Activated CD4-positive, CD25-positive, alpha-beta regulatory T cell treated with anti-CD3 and anti-CD28 coated beads, Interleukin-2, amount 50 U/mL, for 16 hours (primary cell): Measurements from ENCODE around the gene ZNF560.
"Not testable (repeated sequence)": the region's sequence is repeated elsewhere in the genome, so short reads cannot be mapped to it uniquely, and the experiment has no call there.

ENCODE experiments used
- DNase-seq: peaks from one replicate; pipeline ENCODE4 v3.0.0-alpha.2; 2020; ENCODE audit warnings: low read depth, low spot score

The ZNF560 gene

GRCh38 chr19:9498183-9498902, at the start of gene ZNF560:
TSS of gene ZNF560 (minus strand) at chr19:9498616. CDS start at chr19:9475313, 23,303 bp downstream.
- no peak for DNase-seq

- DNase-seq, result no peak
These were observed 49.5 kb upstream of the ZNF560 start for GRCh38 chr19:9547870-9548269.

GRCh38 chr19:9541281-9541680, 42.9 kb upstream of the ZNF560 start:
- DNase-seq, result not testable (repeated sequence)

GRCh38 chr19:9539921-9540320, 41.5 kb upstream of the ZNF560 start:
- not testable (repeated sequence) for DNase-seq

- DNase-seq, result not testable (repeated sequence)
These were observed 40.8 kb upstream of the ZNF560 start for GRCh38 chr19:9539201-9539600.

- DNase-seq, result peak; percentile 73
These were observed 40.0 kb upstream of the ZNF560 start, which contains the start of gene ZNF426 for GRCh38 chr19:9538183-9539058. TSS of gene ZNF426 (minus strand) at chr19:9538645. CDS start at chr19:9536232, 2,413 bp downstream.

GRCh38 chr19:9535934-9536333, 37.5 kb upstream of the ZNF560 start:
- no peak for DNase-seq

- DNase-seq, result no peak
These were observed 33.5 kb upstream of the ZNF560 start for GRCh38 chr19:9531933-9532332.

- DNase-seq, result no peak
These were observed 30.4 kb upstream of the ZNF560 start for GRCh38 chr19:9528757-9529336.

GRCh38 chr19:9523885-9524474, 25.6 kb upstream of the ZNF560 start:
- no peak for DNase-seq

- no peak for DNase-seq
These were observed 8.9 kb upstream of the ZNF560 start for GRCh38 chr19:9507285-9507684.

GRCh38 chr19:9500796-9501195, 2.4 kb upstream of the ZNF560 start:
- DNase-seq, result no peak

- DNase-seq, result no peak
These were observed 4.3 kb downstream of the ZNF560 start for GRCh38 chr19:9494096-9494495.

GRCh38 chr19:9487016-9487415, 11.4 kb downstream of the ZNF560 start:
- no peak for DNase-seq

GRCh38 chr19:9485140-9485539, 13.3 kb downstream of the ZNF560 start:
- no peak for DNase-seq

GRCh38 chr19:9474975-9475374, 23.4 kb downstream of the ZNF560 start:
- DNase-seq, result no peak

- DNase-seq, result no peak
These were observed 31.3 kb downstream of the ZNF560 start for GRCh38 chr19:9467161-9467560.

GRCh38 chr19:9461938-9462337, 36.5 kb downstream of the ZNF560 start:
- no peak for DNase-seq

GRCh38 chr19:9456018-9456689, 42.3 kb downstream of the ZNF560 start:
- DNase-seq, result no peak

- DNase-seq, result no peak
These were observed 44.5 kb downstream of the ZNF560 start for GRCh38 chr19:9453953-9454352.

GRCh38 chr19:9445037-9445436, 53.4 kb downstream of the ZNF560 start:
- DNase-seq, result no peak
